ENCODE data around the gene NPDC1. TPM values are rescaled to one million over a fixed set of nuclear protein-coding genes. Genes with fewer than 3 reads are reported as not detected.
"Not testable (repeated sequence)": the region's sequence is repeated elsewhere in the genome, so short reads cannot be mapped to it uniquely, and the experiment has no call there.

Gene NPDC1
- total and polyA plus RNA-seq, 12 donors: 5.1 to 311 (median 43.3) TPM

DNA sequence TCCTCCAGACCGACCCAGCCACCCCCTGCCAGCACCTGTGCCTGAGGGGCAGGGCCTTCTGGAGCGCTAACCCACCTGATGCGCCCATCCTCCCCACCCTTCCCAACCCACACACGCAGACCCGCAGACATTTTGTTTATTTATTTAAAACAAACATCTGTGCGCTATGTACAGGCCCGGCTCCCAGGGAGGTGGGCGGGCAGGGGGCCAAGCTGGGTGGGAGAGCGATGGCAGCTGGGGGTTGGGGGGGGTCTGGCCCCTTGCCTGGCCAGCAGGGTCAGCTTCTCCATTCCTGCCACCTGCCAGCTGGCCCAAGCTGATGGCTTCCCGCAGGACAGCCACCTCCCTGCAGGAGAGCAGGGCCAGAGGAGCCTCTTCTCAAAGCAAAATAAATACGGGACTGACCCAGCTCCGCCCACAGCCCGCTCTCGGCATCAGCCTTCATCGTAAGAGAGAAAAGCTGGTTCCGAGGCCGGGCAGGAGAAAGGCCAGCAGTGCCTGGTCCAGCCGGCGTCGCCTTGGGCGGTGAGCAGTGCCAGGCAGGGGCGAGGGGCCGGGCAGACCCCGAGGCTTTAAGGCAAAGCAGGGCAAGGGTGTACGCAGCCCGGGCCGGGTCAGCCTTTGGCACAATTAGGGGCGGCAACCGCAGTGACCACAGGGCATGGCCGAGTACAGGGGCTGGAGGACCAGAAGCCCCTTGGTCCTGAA, 38.7 kb downstream of the NPDC1 start:
- no peaks in the 10 kb centered on the region for H3K27me3 ChIP-seq
- DNase-seq: no peak
- no peaks in the 10 kb centered on the region for H3K4me1 ChIP-seq (replicated peaks in 1 of 2)
- H3K4me3 ChIP-seq: no peak overlapping the region
- intact Hi-C loops (cut with DNase I): no loop called here
- H3K27ac ChIP-seq: no peak overlapping the region
- H3K9me3 ChIP-seq (replicated peaks in 1 of 3): no peaks in the 10 kb centered on the region
- 85 to 88% (median 86%) methylated on average over 27 to 30 of the region's 30 CpGs for WGBS, 4 donors
- H3K36me3 ChIP-seq (replicated peaks in 1 of 2): peaks cover 0 to 14% of the 10 kb centered on the region in 2 donors
- no peak for TF ChIP-seq POLR2A (IDR thresholded peaks at IDR 0.05)
- no peak for TF ChIP-seq CTCF (IDR thresholded peaks at IDR 0.05)

- Histone ChIP-seq H3K36me3 (replicated peaks in 1 of 2) (peaks cover 0 to 8% of the 10 kb centered on the region in 2 donors), H3K9me3 (replicated peaks in 1 of 3) (no peaks in the 10 kb centered on the region), H3K4me1 (replicated peaks in 1 of 2) (no peaks in the 10 kb centered on the region), H3K27ac (no peak overlapping the region), H3K27me3 (no peaks in the 10 kb centered on the region), H3K4me3 (no peak overlapping the region)
- 65 to 70% (median 66%) methylated on average over 18 to 24 of the region's 24 CpGs for WGBS, 4 donors
- no peak for TF ChIP-seq CTCF (IDR thresholded peaks at IDR 0.05)
- TF ChIP-seq POLR2A (IDR thresholded peaks at IDR 0.05): no peak
- intact Hi-C loops (cut with DNase I): no loop called here
- no peak for DNase-seq
Observed at GRCh38 chr9:137006116-137007003, 39.6 kb downstream of the NPDC1 start.

DNA sequence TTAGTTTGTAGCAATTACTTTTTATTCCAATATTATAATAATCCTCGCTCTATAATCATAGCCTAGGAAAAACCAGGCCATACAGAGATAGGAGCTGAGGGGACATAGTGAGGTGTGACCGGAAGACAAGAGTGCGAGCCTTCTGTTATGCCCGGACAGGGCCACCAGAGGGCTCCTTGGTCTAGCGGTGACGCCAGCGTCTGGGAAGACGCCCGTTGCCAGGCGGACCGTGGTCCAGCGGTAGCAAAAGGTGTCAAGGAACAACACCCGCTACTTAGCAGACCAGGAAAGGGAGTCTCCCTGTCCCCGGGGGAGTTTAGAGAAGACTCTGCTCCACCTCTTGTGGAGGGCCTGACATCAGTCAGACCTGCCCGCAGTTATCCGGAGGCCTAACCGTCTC, 41.7 kb downstream of the NPDC1 start:
- H3K4me3 ChIP-seq; H3K9me3 ChIP-seq (replicated peaks in 1 of 3); H3K4me1 ChIP-seq (replicated peaks in 1 of 2); H3K27me3 ChIP-seq; intact Hi-C loops (cut with DNase I); H3K27ac ChIP-seq; H3K36me3 ChIP-seq (replicated peaks in 1 of 2): not testable (repeated sequence)
- peak in 5 of 6 experiments; percentile 21 to 63 (median 54) for TF ChIP-seq CTCF (IDR thresholded peaks at IDR 0.05)
- peak in 2 of 7 donors; percentile 41 to 67 for DNase-seq
- 37 to 93% (median 38%) methylated on average over 4 to 17 of the region's 17 CpGs for WGBS, 4 donors

DNA sequence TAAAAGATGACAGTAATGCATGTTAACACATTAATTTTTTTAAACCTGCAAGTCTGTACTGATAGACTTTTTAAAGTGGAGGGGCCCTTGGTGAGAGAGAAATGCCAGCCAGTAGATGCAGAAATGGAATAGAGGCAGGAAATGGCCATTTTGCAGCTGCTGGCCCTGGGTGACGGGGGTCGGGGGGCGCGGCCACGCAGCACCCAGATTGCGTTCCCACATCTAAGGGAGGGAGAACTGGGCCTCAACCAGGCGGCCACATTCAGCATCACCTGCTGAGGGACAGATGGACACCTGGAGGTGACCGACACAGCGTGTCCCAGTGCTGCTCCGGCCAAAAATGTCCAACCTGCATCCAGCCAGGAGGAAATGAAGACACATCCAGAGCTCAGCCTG, 43.3 kb downstream of the NPDC1 start:
- TF ChIP-seq CTCF (IDR thresholded peaks at IDR 0.05) (no peak), POLR2A (IDR thresholded peaks at IDR 0.05) (no peak)
- H3K4me3 ChIP-seq: no peak overlapping the region
- H3K4me1 ChIP-seq (replicated peaks in 1 of 2): no peaks in the 10 kb centered on the region
- H3K27me3 ChIP-seq: no peaks in the 10 kb centered on the region
- intact Hi-C loops (cut with DNase I): no loop called here
- no peaks in the 10 kb centered on the region for H3K36me3 ChIP-seq (replicated peaks in 1 of 2)
- 79 to 84% (median 79%) methylated on average over 7 to 10 of the region's 10 CpGs for WGBS, 4 donors
- no peak overlapping the region for H3K27ac ChIP-seq
- H3K9me3 ChIP-seq (replicated peaks in 1 of 3): no peaks in the 10 kb centered on the region
- DNase-seq: no peak
